Measurements from ENCODE around the gene MAPK7.

GRCh38 chr17:19341641-19342610 is 36.4 kb upstream of the MAPK7 start:
- TF ChIP-seq CTCF (IDR thresholded peaks at IDR 0.05) (no peak), POLR2A (IDR thresholded peaks at IDR 0.05) (no peak)
